HK-2 (cell line): ENCODE data around the gene CTNNA2.
"Not testable (repeated sequence)": the region's sequence is repeated elsewhere in the genome, so short reads cannot be mapped to it uniquely, and the experiment has no call there.

Experiments used
- DNase-seq: peaks from one replicate; pipeline ENCODE4 v3.0.0-alpha.2; 2018; ENCODE audit not compliant: unreplicated experiment

CTNNA2 gene

DNA sequence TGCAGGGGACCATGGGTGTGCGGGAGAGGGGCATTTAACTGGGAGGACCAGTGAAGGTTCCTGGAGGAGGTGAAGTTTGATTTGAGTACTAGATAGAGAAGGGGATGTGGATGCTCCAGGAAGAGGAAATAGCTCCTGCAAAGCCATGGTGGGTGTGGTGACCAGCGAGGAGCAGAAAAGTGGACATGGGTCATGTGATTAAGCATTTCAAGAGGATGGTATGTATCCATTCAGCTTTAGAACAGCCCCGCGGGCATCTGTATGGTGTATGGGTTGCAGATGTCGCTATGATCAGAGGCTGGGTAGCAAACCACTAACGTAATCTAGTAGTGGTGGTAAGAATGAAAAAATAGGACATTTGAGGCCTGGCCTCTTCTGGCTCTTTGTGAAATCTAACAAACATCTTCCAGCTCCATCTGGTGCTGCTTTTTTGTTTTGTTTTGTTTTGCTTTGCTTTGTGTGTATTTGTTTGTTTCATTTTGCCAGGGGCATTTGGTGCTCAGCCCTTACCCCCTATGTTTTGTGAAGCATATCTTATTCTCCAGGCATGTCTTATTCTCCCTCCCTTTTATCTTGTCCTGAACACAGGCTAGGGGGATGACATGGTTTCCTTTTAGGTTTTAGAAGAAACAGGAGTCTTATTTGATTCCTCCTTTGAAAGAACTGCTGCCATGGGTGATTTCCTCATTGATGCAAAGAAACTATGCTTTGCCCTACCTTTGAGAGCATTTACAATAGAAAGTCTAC, 565.6 kb downstream of the CTNNA2 start:
- DNase-seq = no peak

- no peak for DNase-seq
Measured at GRCh38 chr2:80080957-80081356, 568.1 kb downstream of the CTNNA2 start.

DNA sequence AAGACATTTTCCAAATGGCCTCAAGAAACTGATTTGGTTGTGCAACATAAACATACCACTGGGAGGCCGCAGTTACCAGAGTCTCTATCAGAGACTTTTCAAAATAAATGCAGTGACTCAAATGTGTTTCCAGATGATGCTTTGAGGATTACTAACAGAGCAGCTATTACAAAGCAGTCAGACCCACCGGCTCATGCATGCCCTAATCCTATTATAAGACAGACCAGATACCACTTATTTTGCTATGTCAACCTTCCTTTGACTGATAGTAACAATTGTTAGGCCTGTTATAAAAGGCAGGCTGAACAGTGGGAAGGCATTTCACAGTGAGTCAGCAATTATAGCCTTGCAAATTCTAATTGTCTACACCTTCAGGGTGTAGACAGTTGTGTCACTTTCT, 574.0 kb downstream of the CTNNA2 start:
- DNase-seq = no peak

GRCh38 chr2:80091237-80091636, 578.4 kb downstream of the CTNNA2 start:
- no peak for DNase-seq

- no peak for DNase-seq
Measured at GRCh38 chr2:80092474-80092873, 579.6 kb downstream of the CTNNA2 start.

DNA sequence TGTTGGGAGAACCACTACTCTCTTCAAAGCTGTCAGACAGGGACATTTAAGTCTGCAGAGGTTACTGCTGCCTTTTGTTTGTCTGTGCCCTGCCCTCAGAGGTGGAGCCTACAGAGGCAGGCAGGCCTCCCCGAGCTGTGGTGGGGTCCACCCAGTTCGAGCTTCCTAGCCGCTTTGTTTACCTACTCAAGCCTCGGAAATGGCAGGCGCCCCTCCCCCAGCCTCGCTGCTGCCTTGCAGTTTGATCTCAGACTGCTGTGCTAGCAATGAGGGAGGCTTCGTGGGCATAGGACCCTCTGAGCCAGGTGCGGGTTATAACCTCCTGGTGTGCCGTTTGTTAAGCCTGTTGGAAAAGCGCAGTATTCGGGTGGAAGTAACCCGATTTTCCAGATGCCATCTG, 585.7 kb downstream of the CTNNA2 start:
- not testable (repeated sequence) for DNase-seq

DNA sequence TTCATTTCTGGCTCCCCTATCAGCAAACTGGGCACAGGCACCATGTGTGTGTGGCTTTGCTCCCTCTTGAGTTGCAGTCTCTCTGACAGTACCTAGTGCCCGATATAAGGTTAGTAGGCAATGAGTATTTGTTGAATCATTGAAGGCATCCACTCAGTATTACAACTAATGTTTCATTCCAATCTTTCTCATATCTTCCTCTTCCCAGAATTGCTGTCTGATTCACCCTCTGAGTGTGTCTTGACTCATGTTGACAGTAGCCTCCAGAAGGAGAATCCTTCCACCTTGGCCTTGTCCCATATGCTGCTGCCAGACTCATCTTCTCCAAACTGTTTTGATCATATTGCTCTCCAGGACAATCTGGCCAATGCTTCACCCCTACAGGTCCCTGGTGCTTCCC, 589.2 kb downstream of the CTNNA2 start:
- no peak for DNase-seq

DNA sequence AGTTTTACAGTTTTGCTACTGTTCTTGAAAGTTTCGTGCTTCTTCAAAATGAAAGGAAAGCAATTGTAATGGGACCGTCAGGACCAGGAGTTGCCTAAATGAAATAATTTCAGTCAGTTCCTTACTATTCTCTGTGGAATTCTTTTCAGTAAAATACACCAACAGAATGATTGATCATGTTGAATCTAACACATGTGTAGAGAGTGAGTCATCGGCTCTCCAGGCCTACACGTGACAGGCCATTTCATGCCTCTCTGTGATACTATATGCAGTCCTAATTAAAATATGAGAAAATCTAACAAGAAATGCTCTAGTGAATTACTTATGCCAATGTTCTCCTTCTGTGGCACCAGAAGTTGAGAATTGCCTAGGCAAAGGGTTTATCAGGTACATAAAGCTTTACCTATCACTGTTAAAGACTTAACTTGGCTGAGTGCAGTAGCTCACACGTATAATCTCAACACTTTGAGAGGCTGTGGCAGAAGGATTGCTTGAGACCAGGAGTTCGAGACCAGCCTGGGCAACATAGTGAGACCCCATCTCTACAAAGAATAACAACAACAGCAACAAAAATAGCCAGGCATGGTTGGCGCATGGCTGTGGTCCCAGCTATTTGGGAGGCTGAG, 592.3 kb downstream of the CTNNA2 start:
- no peak for DNase-seq

DNA sequence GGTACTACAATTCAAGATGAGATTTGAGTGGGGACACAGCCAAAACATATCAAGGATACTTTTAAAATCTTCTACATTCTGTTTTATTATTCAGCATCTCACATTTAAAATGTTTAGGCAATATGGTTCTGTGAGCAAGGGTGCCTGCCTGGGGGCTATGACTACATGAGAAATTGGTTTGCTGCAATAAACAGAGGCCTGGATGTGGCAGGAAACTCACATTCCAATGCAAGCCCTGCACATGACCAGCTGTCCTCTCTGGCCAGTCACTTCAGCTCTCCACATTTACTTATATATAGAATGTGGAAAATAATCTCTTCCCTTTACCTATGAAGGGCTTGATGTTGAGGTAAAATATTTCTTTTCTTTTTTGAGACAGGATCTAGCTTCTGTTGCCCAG, 598.3 kb downstream of the CTNNA2 start:
- DNase-seq = no peak

DNA sequence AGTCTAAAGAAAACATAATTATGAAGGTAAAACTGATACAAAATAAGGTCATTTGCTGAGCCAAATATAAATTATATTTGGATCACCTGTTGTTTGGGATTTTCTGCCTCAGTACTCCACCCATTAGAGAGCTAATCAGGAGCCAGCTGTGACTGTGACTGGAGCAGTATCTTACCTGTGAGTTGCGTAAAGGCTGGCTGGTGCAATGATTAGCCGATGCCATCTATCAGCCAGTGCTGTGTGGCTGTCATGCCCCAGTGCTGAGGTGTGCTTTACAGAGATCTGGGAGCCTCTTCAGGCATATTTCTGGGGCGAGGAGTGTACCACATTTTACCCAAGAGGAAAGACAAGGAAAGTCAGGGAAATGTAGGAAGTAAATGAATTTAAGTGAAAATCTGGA, 599.9 kb downstream of the CTNNA2 start:
- DNase-seq = no peak

GRCh38 chr2:80113399-80113798, 600.5 kb downstream of the CTNNA2 start:
- DNase-seq = no peak

- no peak for DNase-seq
Measured at GRCh38 chr2:80114812-80115211, 602.0 kb downstream of the CTNNA2 start.

DNA sequence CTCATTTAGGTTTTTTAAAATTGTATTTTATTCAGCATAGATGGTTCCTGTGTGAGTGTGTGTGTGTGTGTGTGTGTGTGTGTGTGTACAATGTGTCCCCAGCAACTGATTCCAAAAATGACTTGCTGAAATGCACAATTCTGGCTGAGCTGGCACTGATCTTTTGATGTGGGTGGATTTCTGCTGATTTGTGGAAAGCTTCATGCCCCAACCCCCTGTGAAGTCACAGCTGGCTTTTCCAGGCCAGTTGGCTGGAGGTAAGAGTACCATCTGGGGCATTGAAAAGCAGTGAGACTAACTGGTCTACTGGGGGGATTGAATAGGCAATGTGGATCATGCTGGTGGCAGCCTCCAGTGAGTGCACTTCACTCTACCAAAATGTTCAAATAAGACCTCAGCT, 604.5 kb downstream of the CTNNA2 start:
- DNase-seq = no peak

- DNase-seq = no peak
Measured at GRCh38 chr2:80120866-80121265, 608.0 kb downstream of the CTNNA2 start.

- DNase-seq = no peak
Measured at GRCh38 chr2:80122675-80123074, 609.8 kb downstream of the CTNNA2 start.

DNA sequence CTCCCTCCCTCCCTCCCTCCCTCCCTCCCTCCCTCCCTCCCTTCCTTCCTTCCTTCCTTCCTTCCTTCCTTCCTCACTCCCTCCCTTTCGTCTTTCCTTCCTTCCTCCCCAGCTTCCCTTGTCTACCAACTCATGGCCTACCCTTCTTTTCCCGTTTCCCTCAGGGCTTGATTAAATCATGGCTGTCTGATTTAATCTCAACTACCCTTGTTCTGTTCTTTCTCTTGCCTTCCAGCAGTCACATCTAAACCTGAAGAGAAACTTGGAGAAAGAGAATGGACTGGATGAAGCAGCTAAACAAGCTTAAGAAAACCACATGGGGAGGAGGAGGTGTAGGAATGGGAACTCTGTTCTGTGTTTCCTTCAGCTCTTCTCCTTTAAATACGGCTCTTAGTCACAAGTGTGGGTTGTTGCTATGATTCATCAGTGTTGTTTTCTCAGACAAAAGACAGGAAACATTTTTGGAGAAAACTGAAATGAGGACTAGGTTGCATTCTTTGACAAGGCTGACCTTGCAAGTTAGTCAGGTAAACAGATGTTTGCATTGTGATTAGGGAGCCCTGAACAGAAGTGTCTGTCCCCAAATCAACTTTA, 613.8 kb downstream of the CTNNA2 start:
- no peak for DNase-seq

DNA sequence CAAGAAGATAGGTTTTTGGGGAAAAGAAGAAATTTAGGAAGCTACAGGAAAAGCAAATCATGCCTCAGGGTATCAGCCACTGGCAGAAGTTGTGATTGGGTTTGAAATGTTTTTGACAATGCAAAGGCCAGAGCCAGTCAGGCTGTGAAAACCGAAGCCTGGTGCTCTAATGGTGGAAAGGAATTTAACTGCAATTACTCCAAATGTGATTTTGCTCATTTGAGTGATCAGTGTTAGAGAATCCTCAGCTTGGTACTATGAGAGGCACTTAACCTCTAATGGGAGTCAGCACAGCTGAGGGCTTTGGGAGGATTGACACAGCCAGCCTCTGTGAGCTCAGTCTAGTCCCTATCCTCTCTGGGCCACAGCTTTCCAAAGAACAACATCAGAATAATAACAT, 615.2 kb downstream of the CTNNA2 start:
- no peak for DNase-seq

- DNase-seq = no peak
Measured at GRCh38 chr2:80132281-80132680, 619.4 kb downstream of the CTNNA2 start.

- no peak for DNase-seq
Measured at GRCh38 chr2:80135001-80135400, 622.1 kb downstream of the CTNNA2 start.

DNA sequence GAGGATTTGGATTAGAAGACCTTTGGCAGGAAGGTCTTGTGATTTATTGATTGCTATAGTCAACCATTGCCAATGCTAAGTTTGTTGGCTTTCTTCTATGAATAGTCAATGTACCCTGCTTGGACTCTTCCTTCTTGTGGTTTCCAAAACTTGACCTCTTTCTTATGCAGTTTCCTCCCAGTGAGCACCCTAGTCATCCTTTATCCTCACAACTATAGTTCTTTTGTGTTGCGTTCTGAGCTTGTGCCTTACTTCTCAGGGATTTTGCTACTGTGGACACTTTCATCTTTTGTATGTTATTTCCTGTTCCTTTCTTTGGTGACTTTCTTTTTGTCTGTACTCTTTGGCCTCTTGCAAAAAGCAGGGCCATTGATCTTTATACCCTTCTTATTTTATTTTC, 623.5 kb downstream of the CTNNA2 start:
- DNase-seq = no peak

DNA sequence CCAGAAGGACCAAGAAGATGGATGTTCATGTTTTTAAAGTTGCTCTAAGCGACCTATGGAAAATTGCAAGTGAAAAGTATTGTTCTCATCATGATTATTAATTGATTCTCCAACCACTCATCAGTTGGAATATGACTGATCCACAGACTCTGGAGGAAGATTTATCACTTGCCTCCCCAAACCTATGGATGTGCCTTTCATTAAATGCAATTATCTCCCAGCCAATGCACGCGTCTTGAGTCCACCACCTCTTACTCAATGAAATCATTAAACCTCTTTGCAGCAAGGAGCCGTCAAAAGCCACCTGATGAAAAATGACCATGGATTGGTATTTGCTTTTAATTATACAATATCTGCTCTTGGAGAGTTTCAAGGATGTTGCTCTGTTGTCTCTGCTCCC, 626.1 kb downstream of the CTNNA2 start:
- DNase-seq = no peak

DNA sequence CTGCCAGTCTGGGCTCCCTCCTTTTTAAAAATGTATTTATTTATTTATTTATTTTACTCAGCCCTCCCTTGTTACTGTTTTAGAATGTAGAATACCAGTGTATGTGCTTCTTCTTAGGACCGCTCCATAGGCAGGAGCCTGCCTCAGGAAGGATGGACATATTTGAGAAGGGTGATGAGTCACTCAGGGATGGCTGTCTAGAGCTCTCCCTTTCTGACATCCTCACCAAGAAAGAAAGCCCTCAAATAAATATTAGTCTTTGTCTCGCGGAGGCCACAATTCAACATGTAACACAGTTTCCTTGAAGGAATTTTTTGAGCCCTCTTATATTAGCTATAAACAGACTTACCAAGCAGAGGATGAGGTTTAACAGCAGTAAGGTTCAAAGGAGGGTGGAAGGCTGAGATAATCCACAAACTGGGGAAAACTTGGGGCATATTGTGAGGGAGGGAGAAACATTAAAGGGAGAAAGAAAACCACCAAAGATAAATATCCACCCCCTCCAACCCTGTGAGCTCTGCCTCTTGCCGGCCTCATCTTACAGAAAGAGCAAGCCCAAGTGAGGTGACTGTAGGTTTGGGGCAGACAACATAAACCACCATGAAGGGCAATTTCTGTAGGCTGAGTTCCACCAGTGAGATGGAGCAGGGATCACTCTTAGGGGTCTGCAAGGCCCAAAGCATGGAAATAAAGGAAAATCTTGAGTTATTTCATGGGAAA, 628.3 kb downstream of the CTNNA2 start:
- no peak for DNase-seq

DNA sequence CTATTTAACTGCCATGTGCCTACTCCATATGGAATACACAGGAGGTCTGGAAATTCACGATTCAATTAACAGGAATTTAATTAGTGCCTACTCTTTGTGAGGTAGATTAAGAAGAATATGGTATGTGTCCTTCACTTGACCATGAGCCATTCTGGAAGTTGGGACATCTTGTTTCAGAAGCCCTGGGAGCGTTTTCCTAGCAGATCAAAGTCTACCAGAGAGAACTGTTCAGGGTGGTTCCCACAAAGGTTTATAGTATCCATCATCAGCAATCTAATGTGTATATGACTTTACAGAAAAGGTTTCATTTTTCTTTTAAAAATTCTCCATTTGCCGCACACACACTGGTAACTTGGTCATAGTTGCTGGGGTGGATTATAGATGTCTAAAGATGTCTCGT, 632.6 kb downstream of the CTNNA2 start:
- no peak for DNase-seq
